H1 (cell line): ENCODE results near the gene YIPF7. TPM values are rescaled to one million over a fixed set of nuclear protein-coding genes. Genes with fewer than 3 reads are reported as not detected.

Experiments
- CTCF ChIA-PET: fragments of 300-600 bp; sonication (Branson Sonifier 250); formaldehyde crosslinking; loops from one replicate; lab custom pipeline; 2021; ENCODE audit not compliant: partially characterized antibody; lab: Charles Lee
- POLR2A ChIA-PET: fragments of 300-600 bp; sonication (Branson Sonifier 250); formaldehyde crosslinking; loops from one replicate; lab custom pipeline; 2021; ENCODE audit warnings: inconsistent platforms; ENCODE audit not compliant: partially characterized antibody; lab: Charles Lee
- DNase-seq, 2 experiments: peaks; one replicate each; pipeline versions ENCODE4 v3.0.0 to v3.0.0-alpha.2; 2010 to 2022; ENCODE audit warnings: low spot score in 2 of 2, low read depth in 1 of 2, mixed read lengths in 1 of 2
- FAIRE-seq: peaks from 2 replicates; lab custom pipeline; 2011; peaks lifted over from hg19 to GRCh38; lab: Jason Lieb, UNC
- H2AFZ ChIP-seq: 2 replicates; pipeline ENCODE4 v1.8.1; 2012; ENCODE audit warnings: low read length, inconsistent platforms
- H2AK5ac ChIP-seq: 2 replicates; pipeline ENCODE4 v1.6.1; 2013; ENCODE audit warnings: low read depth, low read length
- H2BK120ac ChIP-seq: replicated peaks from 2 replicates; pipeline ENCODE3; 2013; ENCODE audit warnings: low read depth, low read length, inconsistent platforms
- H2BK12ac ChIP-seq: 2 replicates; pipeline ENCODE4 v1.6.1; 2013; ENCODE audit warnings: low read depth, low read length
- H2BK15ac ChIP-seq: 2 replicates; pipeline ENCODE4 v1.6.1; 2013; ENCODE audit warnings: low read length
- H2BK20ac ChIP-seq: 2 replicates; pipeline ENCODE4 v1.6.1; 2013; ENCODE audit warnings: low read length
- H2BK5ac ChIP-seq: 2 replicates; pipeline ENCODE4 v1.6.1; 2013; ENCODE audit warnings: low read depth, low read length
- H3K14ac ChIP-seq: 2 replicates; pipeline ENCODE4 v1.6.1; 2013; ENCODE audit warnings: inconsistent platforms; ENCODE audit not compliant: insufficient read length
- H3K18ac ChIP-seq: 2 replicates; pipeline ENCODE4 v1.6.1; 2013; ENCODE audit warnings: low read length; ENCODE audit errors: extremely low read depth
- H3K23ac ChIP-seq: 2 replicates; pipeline ENCODE4 v1.6.1; 2013; ENCODE audit warnings: inconsistent platforms; ENCODE audit not compliant: insufficient read length
- H3K23me2 ChIP-seq: 2 replicates; pipeline ENCODE4 v1.6.1; 2013; ENCODE audit warnings: low read depth, low read length
- H3K27ac ChIP-seq: 2 replicates; pipeline ENCODE4 v1.6.1; 2011; ENCODE audit warnings: low read depth, low read length, inconsistent platforms
- H3K27me3 ChIP-seq, 4 experiments: replicated peaks in 1 of 4; 1 replicate in 1 of 4; 2 replicates in 3 of 4; pipeline versions ENCODE4 v1.6.1 to v1.8.1; 2011 to 2013; ENCODE audit warnings: low read length in 3 of 4, mild to moderate bottlenecking in 3 of 4, inconsistent platforms in 2 of 4, mixed read lengths in 2 of 4, moderate library complexity in 1 of 4; ENCODE audit not compliant: control insufficient read depth in 3 of 4, insufficient read depth in 3 of 4; ENCODE audit errors: extremely low read depth in 1 of 4
- H3K36me3 ChIP-seq, 4 experiments: 2 replicates each; pipeline versions ENCODE4 v1.6.1 to v1.8.1; 2011 to 2013; ENCODE audit warnings: mild to moderate bottlenecking in 4 of 4, low read length in 3 of 4, moderate library complexity in 2 of 4, control low read depth in 1 of 4, inconsistent platforms in 1 of 4; ENCODE audit not compliant: insufficient read depth in 4 of 4, control insufficient read depth in 2 of 4
- H3K4ac ChIP-seq: replicated peaks from 2 replicates; pipeline ENCODE3; 2013; ENCODE audit warnings: low read length, low read depth, mixed read lengths, inconsistent platforms; ENCODE audit not compliant: insufficient read length
- H3K4me1 ChIP-seq, 4 experiments: replicated peaks in 1 of 4; 1 replicate in 1 of 4; 2 replicates in 3 of 4; pipeline versions ENCODE4 v1.6.1 to v1.8.1; 2011 to 2013; ENCODE audit warnings: low read length in 3 of 4, inconsistent platforms in 2 of 4, mixed read lengths in 1 of 4; ENCODE audit not compliant: insufficient read depth in 4 of 4, control insufficient read depth in 3 of 4
- H3K4me2 ChIP-seq, 2 experiments: 2 replicates each; pipeline versions ENCODE4 v1.6.1 to v1.8.1; 2011 to 2013; ENCODE audit warnings: low read depth in 2 of 2, low read length in 2 of 2, control low read depth in 1 of 2, inconsistent platforms in 1 of 2, mild to moderate bottlenecking in 1 of 2; ENCODE audit not compliant: insufficient read depth in 1 of 2
- H3K4me3 ChIP-seq, 4 experiments: fragments of 200-600, 300-600 bp in 1 of 4; sonication (generic), shearing (Covaris generic), sonication (Bioruptor Twin) in 1 of 4; 2 replicates each; pipeline versions ENCODE4 v1.5.1 to v1.8.1; 2011 to 2016; ENCODE audit warnings: low read length in 4 of 4, low read depth in 3 of 4, control low read depth in 2 of 4, inconsistent platforms in 2 of 4, mild to moderate bottlenecking in 2 of 4, mixed read lengths in 1 of 4, moderate library complexity in 1 of 4; ENCODE audit not compliant: insufficient read depth in 2 of 4; ENCODE audit errors: extremely low read depth in 1 of 4
- H3K56ac ChIP-seq: replicated peaks from 2 replicates; pipeline ENCODE3; 2013; ENCODE audit warnings: low read depth, mild to moderate bottlenecking, mixed read lengths, low read length, inconsistent platforms; ENCODE audit not compliant: insufficient read length
- H3K79me1 ChIP-seq: 2 replicates; pipeline ENCODE4 v1.6.1; 2013; ENCODE audit warnings: low read depth, low read length, control low read depth
- H3K79me2 ChIP-seq, 2 experiments: 2 replicates each; pipeline versions ENCODE4 v1.6.1 to v1.8.1; 2012 to 2013; ENCODE audit warnings: low read length in 2 of 2, mild to moderate bottlenecking in 2 of 2, inconsistent platforms in 1 of 2; ENCODE audit not compliant: insufficient read depth in 2 of 2, control insufficient read depth in 1 of 2
- H3K9ac ChIP-seq, 4 experiments: replicated peaks in 1 of 4; 1 replicate in 1 of 4; 2 replicates in 3 of 4; pipeline versions ENCODE4 v1.6.1 to v1.8.1; 2011 to 2013; ENCODE audit warnings: low read depth in 3 of 4, low read length in 3 of 4, control low read depth in 2 of 4, mild to moderate bottlenecking in 2 of 4, moderate library complexity in 2 of 4, inconsistent platforms in 1 of 4; ENCODE audit errors: extremely low read depth in 1 of 4
- H3K9me3 ChIP-seq, 2 experiments: 2 replicates each; pipeline versions ENCODE4 v1.6.1 to v1.8.1; 2012 to 2013; ENCODE audit warnings: mild to moderate bottlenecking in 2 of 2, moderate library complexity in 2 of 2, control low read depth in 1 of 2, inconsistent platforms in 1 of 2, low read depth in 1 of 2, low read length in 1 of 2, mixed read lengths in 1 of 2; ENCODE audit not compliant: insufficient read depth in 2 of 2
- H4K20me1 ChIP-seq, 2 experiments: replicated peaks in 1 of 2; 2 replicates each; pipeline versions ENCODE3 to v1.8.1; 2011 to 2013; ENCODE audit warnings: inconsistent platforms in 2 of 2, low read length in 2 of 2, mild to moderate bottlenecking in 1 of 2; ENCODE audit not compliant: insufficient read depth in 2 of 2, control insufficient read depth in 1 of 2
- H4K5ac ChIP-seq: 2 replicates; pipeline ENCODE4 v1.6.1; 2013; ENCODE audit warnings: low read length, low read depth, mixed read lengths, inconsistent platforms; ENCODE audit not compliant: insufficient read length
- H4K8ac ChIP-seq: 2 replicates; pipeline ENCODE4 v1.8.0; 2013; ENCODE audit warnings: mild to moderate bottlenecking, moderate library complexity, low read length, inconsistent platforms; ENCODE audit not compliant: insufficient read depth; ENCODE audit errors: extremely low read depth
- H4K91ac ChIP-seq: replicated peaks from 2 replicates; pipeline ENCODE3; 2013; ENCODE audit warnings: low read length, mixed read lengths, inconsistent platforms; ENCODE audit not compliant: insufficient read length
- BCL11A ChIP-seq, 2 experiments: IDR thresholded peaks; one replicate each; pipeline ENCODE4 v1.6.1; 2011; ENCODE audit warnings: low read depth in 2 of 2, low read length in 2 of 2, mild to moderate bottlenecking in 2 of 2
- RXRA ChIP-seq: IDR thresholded peaks from 2 replicates; pipeline ENCODE4 v1.6.1; 2011; ENCODE audit warnings: low read depth, mild to moderate bottlenecking, low read length, moderate library complexity; ENCODE audit not compliant: insufficient read depth
- SIN3A ChIP-seq, 2 experiments: IDR thresholded peaks in 1 of 2; conservative IDR thresholded peaks in 1 of 2; 2 replicates each; pipeline ENCODE4 v1.6.1; 2011 to 2012; ENCODE audit warnings: low read length in 2 of 2, improper control_type of control experiment in 1 of 2, low read depth in 1 of 2, mild to moderate bottlenecking in 1 of 2
- WGBS, 2 experiments: shearing (Covaris generic) in 1 of 2; methylation state at CpG; one replicate each; pipeline versions ENCODE4 v1.1.6 to v1.1.7; 2013 to 2015; ENCODE audit warnings: low lambda C conversion rate in 2 of 2, mixed read lengths in 2 of 2, inconsistent platforms in 1 of 2, low coverage in 1 of 2, missing lambda C conversion rate in 1 of 2; ENCODE audit not compliant: insufficient replicate concordance in 2 of 2, insufficient coverage in 1 of 2, insufficient read length in 1 of 2; ENCODE audit errors: extremely low coverage in 1 of 2, missing lambda C conversion rate in 1 of 2; 5-methylcytosine and 5-hydroxymethylcytosine counted together
- polyA plus RNA-seq, 7 experiments: library from polyadenylated mRNA; depleted of rRNA in 3 of 7; stranded (reverse) in 5 of 7; unstranded in 2 of 7; fragments of >200 nt in 5 of 7; fragments of 200-250 nt in 2 of 7; gene quantifications; 1 replicate in 5 of 7; 2 replicates in 1 of 7; 4 replicates in 1 of 7; pipeline versions ENCODE4 v1.2.1 to v1.2.3, GENCODE V29; 2011 to 2013; ENCODE audit warnings: missing spikeins in 2 of 7, mixed read lengths in 2 of 7
- total RNA-seq: library from RNA; stranded (reverse); fragmentation: NEBNext Ultra II Directional; extraction: Animal tissue kit (Norgen Biotek cat#: 25700); gene quantifications from 2 replicates; pipeline ENCODE4 v1.2.1, GENCODE V29; 2021
- TF ChIP-seq, protein P1 (sequence below): IDR thresholded peaks from 2 replicates; pipeline ENCODE4 v1.6.1; 2011; ENCODE audit warnings: low read depth, mild to moderate bottlenecking, low read length; ENCODE audit not compliant: insufficient read depth

YIPF7 gene
- total and polyA plus RNA-seq, 2 of the 8 experiments (the other 6 are each of a cell fraction or from before 2014, with no cell fraction given) = not detected

- Histone ChIP-seq H3K56ac (no peak overlapping the region), H4K91ac (no peak overlapping the region), H4K20me1 (no peaks in the 10 kb centered on the region), H2BK12ac (no peak overlapping the region), H3K27me3 (peaks cover 0 to 1% (median 0%) of the 10 kb centered on the region in 4 experiments; a peak in 1 of 7 replicates), H3K36me3 (peaks cover 0 to 30% (median 14%) of the 10 kb centered on the region in 4 experiments; a peak in 4 of 8 replicates), H3K23ac (no peak overlapping the region), H3K14ac (no peak overlapping the region), H3K9ac (peak overlapping the region; percentile 87 to 93 (median 90)), H2AFZ (peak overlapping the region; percentile 77), H3K4me1 (no peaks in the 10 kb centered on the region; a peak in 1 of 7 replicates), H3K4ac (no peak overlapping the region), H3K4me3 (peak overlapping the region; percentile 90 to 97 (median 94)), H3K4me2 (peak overlapping the region; percentile 80), H3K18ac (no peak overlapping the region), H3K9me3 (no peaks in the 10 kb centered on the region)
- FAIRE-seq = peak; percentile 58
- POLR2A ChIA-PET = interaction anchor here (1.3 to 3.1 kb wide), 5 partner anchors 8 to 28 kb away, joined by 3 to 15 read pairs (median 10); partner anchors contain the start of gene YIPF7
- TF ChIP-seq SIN3A (conservative IDR thresholded peaks at IDR 0.05 in 1 of 2, IDR thresholded peaks at IDR 0.05 in 1 of 2; ENCODE audit: low read depth in 1 of 2, low read length in 2 of 2) (no peak), BCL11A (IDR thresholded peaks at IDR 0.05; ENCODE audit: low read depth in 2 of 2, low read length in 2 of 2) (no peak), RXRA (no peak)
- TF ChIP-seq, protein P1, sequence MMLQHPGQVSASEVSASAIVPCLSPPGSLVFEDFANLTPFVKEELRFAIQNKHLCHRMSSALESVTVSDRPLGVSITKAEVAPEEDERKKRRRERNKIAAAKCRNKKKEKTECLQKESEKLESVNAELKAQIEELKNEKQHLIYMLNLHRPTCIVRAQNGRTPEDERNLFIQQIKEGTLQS = no peak
- TF ChIP-seq, all 59 proteins: peak for 0
- DNase-seq = no peak
- Histone ChIP-seq H4K5ac (no peak overlapping the region), H2BK120ac (no peak overlapping the region), H2BK5ac (no peak overlapping the region), H3K27ac (peak overlapping the region; percentile 92; the same call in 1 of the 2 replicates), H3K79me1 (no peaks in the 10 kb centered on the region), H4K8ac (no peak overlapping the region), H3K79me2 (peaks cover 4 to 30% of the 10 kb centered on the region in 2 experiments; a peak in 3 of 4 replicates), H3K23me2 (peaks cover 6% of the 10 kb centered on the region), H2BK15ac (no peak overlapping the region), H2BK20ac (no peak overlapping the region), H2AK5ac (no peak overlapping the region)
- CTCF ChIA-PET = interaction anchor here (1.9 kb wide), 1 partner anchor 230 kb away, joined by 7 read pairs; the partner anchor contains the start of gene KCTD8
- WGBS, 2 experiments = 8% methylated on average over 3 of the region's 3 CpGs; no CpG with 5 or more reads in 1 of the 2 experiments
Observed at GRCh38 chr4:44679060-44679459, 27.6 kb upstream of the YIPF7 start.
